Mucosa of rectum (tissue), 2 donors: Measurements from ENCODE around the gene MMD.
"Not testable (repeated sequence)": the region's sequence is repeated elsewhere in the genome, so short reads cannot be mapped to it uniquely, and the experiment has no call there.

Experiments used
- H3K27ac ChIP-seq, 2 donors: one replicate each; pipeline ENCODE4 v1.7.0; 2013; ENCODE audit warnings: inconsistent platforms in 2 of 2, low read depth in 2 of 2, low read length in 2 of 2
- H3K27me3 ChIP-seq, 2 donors: one replicate each; pipeline ENCODE4 v1.7.0; 2013; ENCODE audit warnings: low read length in 2 of 2; ENCODE audit not compliant: control insufficient read depth in 2 of 2, insufficient read depth in 2 of 2
- H3K36me3 ChIP-seq, 2 donors: one replicate each; pipeline ENCODE4 v1.7.0; 2013; ENCODE audit warnings: low read length in 2 of 2; ENCODE audit not compliant: control insufficient read depth in 2 of 2, insufficient read depth in 2 of 2
- H3K4me1 ChIP-seq, 2 donors: one replicate each; pipeline ENCODE4 v1.7.0; 2013; ENCODE audit warnings: low read length in 2 of 2, mild to moderate bottlenecking in 1 of 2; ENCODE audit not compliant: control insufficient read depth in 2 of 2, insufficient read depth in 2 of 2
- H3K4me3 ChIP-seq, 2 donors: one replicate each; pipeline ENCODE4 v1.7.0; 2013; ENCODE audit warnings: low read length in 2 of 2
- H3K9ac ChIP-seq, 2 donors: one replicate each; pipeline ENCODE4 v1.7.0; 2013; ENCODE audit warnings: low read length in 2 of 2, low read depth in 1 of 2, mild to moderate bottlenecking in 1 of 2
- H3K9me3 ChIP-seq, 2 donors: one replicate each; pipeline ENCODE4 v1.7.0; 2013; ENCODE audit warnings: low read length in 2 of 2; ENCODE audit not compliant: control insufficient read depth in 2 of 2
- donor health status: healthy.
- donor health status: Normal muscosa, but diverticular disease.

MMD gene

GRCh38 chr17:55454906-55455474 lies 33.4 kb upstream of the MMD start:
- H3K9me3 ChIP-seq: no peaks in the 10 kb centered on the region
- no peak overlapping the region for H3K4me3 ChIP-seq
- no peak overlapping the region for H3K27ac ChIP-seq
- no peak overlapping the region for H3K9ac ChIP-seq
- H3K36me3 ChIP-seq: no peaks in the 10 kb centered on the region
- peaks cover 6 to 7% of the 10 kb centered on the region in 2 donors for H3K4me1 ChIP-seq
- H3K27me3 ChIP-seq: no peaks in the 10 kb centered on the region

- Histone ChIP-seq H3K9me3 (no peaks in the 10 kb centered on the region), H3K9ac (no peak overlapping the region), H3K4me1 (peaks cover 7 to 12% of the 10 kb centered on the region in 2 donors), H3K27me3 (no peaks in the 10 kb centered on the region), H3K27ac (no peak overlapping the region), H3K4me3 (no peak overlapping the region), H3K36me3 (no peaks in the 10 kb centered on the region)
Observed at GRCh38 chr17:55453839-55454557, 32.4 kb upstream of the MMD start.

GRCh38 chr17:55452139-55452790 lies 30.6 kb upstream of the MMD start:
- peaks cover 7 to 12% of the 10 kb centered on the region in 2 donors for H3K4me1 ChIP-seq
- H3K9me3 ChIP-seq: no peaks in the 10 kb centered on the region
- peak overlapping the region; percentile 24 for H3K27ac ChIP-seq

GRCh38 chr17:55451758-55452138 lies 30.1 kb upstream of the MMD start:
- Histone ChIP-seq H3K4me1 (peaks cover 7 to 12% of the 10 kb centered on the region in 2 donors), H3K4me3 (no peak overlapping the region), H3K27ac (peak overlapping the region in 1 of 2 donors; percentile 32), H3K27me3 (no peaks in the 10 kb centered on the region), H3K9me3 (no peaks in the 10 kb centered on the region), H3K36me3 (no peaks in the 10 kb centered on the region), H3K9ac (no peak overlapping the region)

More at GRCh38 chr17:55452139-55452790, 30.6 kb upstream of the MMD start:
- no peak overlapping the region for H3K4me3 ChIP-seq
- no peaks in the 10 kb centered on the region for H3K36me3 ChIP-seq
- no peak overlapping the region for H3K9ac ChIP-seq
- H3K27me3 ChIP-seq: no peaks in the 10 kb centered on the region

- Histone ChIP-seq H3K36me3 (no peaks in the 10 kb centered on the region), H3K27ac (peak overlapping the region in 1 of 2 donors; percentile 32), H3K27me3 (no peaks in the 10 kb centered on the region), H3K4me3 (no peak overlapping the region), H3K9me3 (no peaks in the 10 kb centered on the region), H3K4me1 (peaks cover 7 to 12% of the 10 kb centered on the region in 2 donors), H3K9ac (no peak overlapping the region)
Observed at GRCh38 chr17:55451203-55451641, 29.6 kb upstream of the MMD start.

GRCh38 chr17:55450232-55450825 lies 28.7 kb upstream of the MMD start:
- no peaks in the 10 kb centered on the region for H3K36me3 ChIP-seq
- H3K4me1 ChIP-seq: peaks cover 7 to 12% of the 10 kb centered on the region in 2 donors
- no peak overlapping the region for H3K27ac ChIP-seq
- H3K9me3 ChIP-seq: no peaks in the 10 kb centered on the region
- H3K27me3 ChIP-seq: no peaks in the 10 kb centered on the region
- H3K9ac ChIP-seq: no peak overlapping the region
- H3K4me3 ChIP-seq: no peak overlapping the region

GRCh38 chr17:55448681-55449080 lies 27.0 kb upstream of the MMD start:
- H3K4me3 ChIP-seq: no peak overlapping the region
- H3K4me1 ChIP-seq: peaks cover 7 to 15% of the 10 kb centered on the region in 2 donors
- H3K27ac ChIP-seq: no peak overlapping the region
- no peaks in the 10 kb centered on the region for H3K9me3 ChIP-seq
- H3K9ac ChIP-seq: no peak overlapping the region
- H3K27me3 ChIP-seq: no peaks in the 10 kb centered on the region
- no peaks in the 10 kb centered on the region for H3K36me3 ChIP-seq

- no peaks in the 10 kb centered on the region for H3K27me3 ChIP-seq
- H3K9ac ChIP-seq: no peak overlapping the region
- no peak overlapping the region for H3K4me3 ChIP-seq
- no peaks in the 10 kb centered on the region for H3K9me3 ChIP-seq
- H3K36me3 ChIP-seq: no peaks in the 10 kb centered on the region
- H3K4me1 ChIP-seq: peaks cover 7 to 15% of the 10 kb centered on the region in 2 donors
- peak overlapping the region in 1 of 2 donors; percentile 27 for H3K27ac ChIP-seq
Observed at GRCh38 chr17:55446581-55447205, 25.1 kb upstream of the MMD start.

- peak overlapping the region in 1 of 2 donors; percentile 27 for H3K27ac ChIP-seq
- not testable (repeated sequence) for H3K4me3 ChIP-seq
Observed at GRCh38 chr17:55446004-55446403, 24.4 kb upstream of the MMD start.

More at GRCh38 chr17:55446004-55446403, 24.4 kb upstream of the MMD start:
- not testable (repeated sequence) for H3K9ac ChIP-seq, H3K9me3 ChIP-seq, H3K27me3 ChIP-seq, H3K36me3 ChIP-seq
- H3K4me1 ChIP-seq: peaks cover 7 to 13% of the 10 kb centered on the region in 2 donors
